OCI-LY3 (cell line): ENCODE measurements around the gene CR1L.

ENCODE experiments used
- H2AFZ ChIP-seq: fragments of 200-600, 300-600 bp; shearing (Covaris generic); 2 replicates; pipeline ENCODE4 v1.6.0; 2014; ENCODE audit warnings: antibody characterized with exemption, low read depth, low read length
- H3K27ac ChIP-seq: fragments of 200-600, 300-600 bp; sonication (generic); 2 replicates; pipeline ENCODE4 v1.5.1; 2014; ENCODE audit warnings: mild to moderate bottlenecking, low read length, moderate library complexity, mixed read lengths
- H3K27me3 ChIP-seq: fragments of 200-600, 300-600 bp; sonication (generic); 2 replicates; pipeline ENCODE4 v1.6.1; 2014; ENCODE audit warnings: low read depth, low read length, mixed read lengths
- H3K36me3 ChIP-seq: fragments of 200-600, 300-600 bp; sonication (generic); replicated peaks from 2 replicates; pipeline ENCODE3; 2014; ENCODE audit warnings: low read depth, low read length, mixed read lengths
- H3K4me1 ChIP-seq: fragments of 300-600, 200-600 bp; sonication (generic); 2 replicates; pipeline ENCODE4 v1.6.1; 2014; ENCODE audit warnings: low read length, mixed read lengths
- H3K4me2 ChIP-seq: fragments of 200-600, 300-600 bp; sonication (generic); 2 replicates; pipeline ENCODE4 v1.6.1; 2014; ENCODE audit warnings: low read length, mixed read lengths
- H3K4me3 ChIP-seq: fragments of 300-600, 200-600 bp; sonication (generic); 2 replicates; pipeline ENCODE4 v1.5.1; 2014; ENCODE audit warnings: antibody characterized with exemption, mild to moderate bottlenecking, low read length, moderate library complexity
- H3K79me2 ChIP-seq: fragments of 300-600, 200-600 bp; shearing (Covaris generic); 2 replicates; pipeline ENCODE4 v1.6.1; 2014; ENCODE audit warnings: mild to moderate bottlenecking, low read length, mixed read lengths
- H3K9ac ChIP-seq: fragments of 300-600, 200-600 bp; shearing (Covaris generic); 2 replicates; pipeline ENCODE4 v1.6.0; 2014; ENCODE audit warnings: mild to moderate bottlenecking, low read length, moderate library complexity
- H3K9me3 ChIP-seq: fragments of 200-600, 300-600 bp; shearing (Covaris generic); 2 replicates; pipeline ENCODE4 v1.6.1; 2014; ENCODE audit warnings: low read length, mixed read lengths; ENCODE audit not compliant: insufficient read depth
- H4K20me1 ChIP-seq: fragments of 200-600, 300-600 bp; sonication (generic); 2 replicates; pipeline ENCODE4 v1.6.1; 2016; ENCODE audit warnings: low read length, mixed read lengths; ENCODE audit not compliant: insufficient read depth
- EZH2phosphoT487 ChIP-seq: fragments of 200-600 bp; shearing (Covaris generic); IDR thresholded peaks from 2 replicates; pipeline ENCODE4 v1.6.1; 2018; ENCODE audit warnings: antibody characterized with exemption, mixed run types, low read depth
- TF ChIP-seq, protein P1 (sequence below): fragments of 200-600, 300-600 bp; sonication (generic); IDR thresholded peaks from 2 replicates; pipeline ENCODE4 v1.5.1; 2014; ENCODE audit warnings: antibody characterized with exemption, low read length, low read depth

The CR1L gene

DNA sequence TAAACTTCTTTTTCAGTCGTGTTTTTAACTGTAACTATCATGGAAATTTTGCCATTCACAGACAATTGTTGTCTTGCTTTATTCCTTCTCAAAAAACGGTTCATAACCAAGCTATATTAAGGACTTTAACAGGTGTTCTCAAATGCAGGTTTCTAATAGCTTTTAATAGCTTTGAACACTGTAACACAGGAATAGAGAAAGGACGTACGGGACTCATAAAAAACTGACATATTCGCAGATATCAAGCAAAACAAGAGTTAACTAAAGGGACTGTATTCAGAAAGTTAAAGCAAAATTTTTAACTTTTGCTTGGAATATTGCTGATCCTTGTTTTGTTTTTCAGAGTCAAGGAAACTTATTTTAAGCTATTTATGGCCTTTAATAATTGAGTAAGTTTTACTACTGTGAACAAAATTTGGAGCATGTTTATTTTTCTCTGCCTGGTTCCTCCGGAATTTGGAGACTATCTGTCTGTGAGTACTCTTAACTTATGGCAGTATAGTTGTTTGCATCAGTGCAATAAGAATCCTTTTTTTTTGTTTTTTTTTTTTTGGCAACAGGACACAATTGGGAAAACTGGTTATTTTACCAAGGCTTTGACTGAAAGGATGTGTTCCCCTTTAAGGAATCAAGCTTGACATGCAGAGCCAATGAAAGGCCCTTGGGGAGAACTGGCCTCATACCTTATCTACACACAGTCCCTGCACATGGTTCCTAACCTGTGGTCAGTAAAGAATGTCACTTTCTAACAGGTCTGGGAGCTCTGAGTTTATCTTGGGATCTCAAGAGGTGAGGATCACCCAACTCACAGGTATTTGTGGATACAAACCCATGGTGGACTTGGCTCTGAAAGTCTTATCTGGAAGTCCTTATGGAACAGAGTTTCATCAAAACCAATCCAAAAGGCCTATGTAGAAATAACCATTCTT lies 101.2 kb downstream of the CR1L start:
- no peak overlapping the region for H3K27ac ChIP-seq
- H3K27me3 ChIP-seq = no peaks in the 10 kb centered on the region
- H3K4me2 ChIP-seq = no peak overlapping the region
- H4K20me1 ChIP-seq = no peaks in the 10 kb centered on the region
- H2AFZ ChIP-seq = no peak overlapping the region
- H3K79me2 ChIP-seq = peaks cover 4% of the 10 kb centered on the region; the same call in 1 of the 2 replicates
- TF ChIP-seq EZH2phosphoT487 = no peak
- TF ChIP-seq, protein P1, sequence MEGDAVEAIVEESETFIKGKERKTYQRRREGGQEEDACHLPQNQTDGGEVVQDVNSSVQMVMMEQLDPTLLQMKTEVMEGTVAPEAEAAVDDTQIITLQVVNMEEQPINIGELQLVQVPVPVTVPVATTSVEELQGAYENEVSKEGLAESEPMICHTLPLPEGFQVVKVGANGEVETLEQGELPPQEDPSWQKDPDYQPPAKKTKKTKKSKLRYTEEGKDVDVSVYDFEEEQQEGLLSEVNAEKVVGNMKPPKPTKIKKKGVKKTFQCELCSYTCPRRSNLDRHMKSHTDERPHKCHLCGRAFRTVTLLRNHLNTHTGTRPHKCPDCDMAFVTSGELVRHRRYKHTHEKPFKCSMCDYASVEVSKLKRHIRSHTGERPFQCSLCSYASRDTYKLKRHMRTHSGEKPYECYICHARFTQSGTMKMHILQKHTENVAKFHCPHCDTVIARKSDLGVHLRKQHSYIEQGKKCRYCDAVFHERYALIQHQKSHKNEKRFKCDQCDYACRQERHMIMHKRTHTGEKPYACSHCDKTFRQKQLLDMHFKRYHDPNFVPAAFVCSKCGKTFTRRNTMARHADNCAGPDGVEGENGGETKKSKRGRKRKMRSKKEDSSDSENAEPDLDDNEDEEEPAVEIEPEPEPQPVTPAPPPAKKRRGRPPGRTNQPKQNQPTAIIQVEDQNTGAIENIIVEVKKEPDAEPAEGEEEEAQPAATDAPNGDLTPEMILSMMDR = no peak
- H3K9ac ChIP-seq = no peak overlapping the region
- H3K36me3 ChIP-seq = no peaks in the 10 kb centered on the region
- no peak overlapping the region for H3K4me3 ChIP-seq
- peaks cover 14% of the 10 kb centered on the region for H3K4me1 ChIP-seq
- no peaks in the 10 kb centered on the region for H3K9me3 ChIP-seq

DNA sequence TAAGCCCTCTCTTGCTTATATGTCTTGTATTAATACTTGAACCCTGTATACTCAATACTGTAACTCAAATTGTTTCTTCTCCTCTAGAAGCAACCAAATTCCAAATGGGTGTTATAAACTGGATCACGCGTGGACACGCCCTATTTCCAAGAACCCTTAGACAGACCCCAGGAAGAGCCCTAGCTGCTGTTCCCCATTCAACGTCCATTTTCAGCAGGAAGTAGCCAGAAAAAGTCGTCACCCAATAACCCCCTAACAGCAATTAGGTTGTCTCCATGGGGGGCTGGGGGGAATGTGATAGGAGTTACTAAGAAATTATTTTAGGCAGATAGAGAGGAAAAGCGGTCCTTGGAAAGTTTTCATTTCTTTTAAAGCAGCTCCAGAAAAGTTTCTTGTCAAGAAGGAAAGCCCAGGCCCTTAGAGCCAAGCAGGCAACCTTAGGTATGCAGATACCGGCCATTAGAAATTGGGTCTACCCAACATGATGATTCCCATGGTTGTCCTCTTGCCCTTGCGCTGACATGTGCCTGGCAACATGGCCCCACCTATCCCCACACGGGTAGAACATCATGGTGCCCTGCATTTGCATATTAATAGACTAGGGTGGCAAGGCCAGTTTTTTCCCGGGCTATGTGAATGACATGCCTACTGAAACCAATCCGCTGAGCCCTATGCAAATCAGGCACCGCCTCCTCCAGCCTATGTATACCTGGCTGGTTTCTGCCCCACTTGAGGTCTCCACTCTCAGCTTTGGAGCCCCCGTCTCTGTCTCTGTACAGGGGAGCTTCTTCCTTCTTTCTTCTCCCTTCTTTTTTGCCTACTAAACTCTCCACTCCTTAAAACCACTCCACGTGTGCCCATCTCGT lies 102.9 kb downstream of the CR1L start:
- H3K9me3 ChIP-seq = no peaks in the 10 kb centered on the region
- no peak overlapping the region for H3K27ac ChIP-seq
- no peak overlapping the region for H3K4me2 ChIP-seq
- no peak overlapping the region for H3K9ac ChIP-seq
- H3K27me3 ChIP-seq = no peaks in the 10 kb centered on the region
- H2AFZ ChIP-seq = no peak overlapping the region
- H3K4me1 ChIP-seq = peaks cover 15% of the 10 kb centered on the region
- H3K79me2 ChIP-seq = peaks cover 17% of the 10 kb centered on the region
- no peak overlapping the region for H3K4me3 ChIP-seq
- H3K36me3 ChIP-seq = no peaks in the 10 kb centered on the region
- H4K20me1 ChIP-seq = 0 out of 2 replicates have a peak, but pooled peaks cover 2% of the 10 kb centered on the region
- TF ChIP-seq, protein P1 = no peak
- no peak for TF ChIP-seq EZH2phosphoT487

DNA sequence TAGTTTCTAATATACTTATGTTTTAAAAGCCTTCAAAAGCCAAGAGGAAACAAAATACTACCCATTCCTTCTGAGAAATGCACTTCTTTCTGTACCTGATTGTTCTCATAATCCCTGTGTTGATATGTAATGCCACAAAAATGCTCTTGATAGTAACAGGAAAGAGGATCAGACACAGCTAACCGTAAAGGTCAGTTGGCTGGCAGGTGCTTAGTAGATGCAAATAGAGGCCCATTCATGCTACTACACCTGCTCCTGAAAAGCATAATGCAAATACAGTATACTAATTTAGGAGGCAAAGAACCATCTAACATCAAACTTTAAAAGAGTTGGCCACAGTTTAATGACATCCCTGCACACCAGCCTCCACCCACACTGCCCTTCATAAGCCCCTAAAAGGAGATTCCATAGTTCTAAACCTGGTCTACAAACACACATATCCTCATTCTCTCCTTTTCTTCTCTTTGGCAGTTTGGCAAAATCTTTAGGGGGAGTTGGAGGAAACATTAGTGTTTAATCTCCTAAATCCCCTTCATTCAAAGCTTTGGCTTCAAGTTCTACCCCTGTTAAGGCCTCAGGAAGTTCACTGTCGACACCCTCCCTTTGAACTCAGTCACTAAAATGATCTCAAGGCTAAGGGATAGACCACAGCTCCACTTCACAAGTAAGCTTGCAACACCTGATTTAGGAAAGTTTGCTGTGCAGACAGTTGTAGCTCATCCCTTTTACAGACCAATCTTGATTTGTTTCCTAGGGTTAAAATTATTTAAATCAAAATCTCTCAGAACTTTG lies 104.0 kb downstream of the CR1L start:
- H3K9me3 ChIP-seq = no peaks in the 10 kb centered on the region
- no peak overlapping the region for H3K4me2 ChIP-seq
- H3K4me1 ChIP-seq = peaks cover 25% of the 10 kb centered on the region
- TF ChIP-seq, protein P1 = no peak
- no peak for TF ChIP-seq EZH2phosphoT487
- H3K79me2 ChIP-seq = peaks cover 28% of the 10 kb centered on the region
- no peak overlapping the region for H3K27ac ChIP-seq
- no peak overlapping the region for H3K9ac ChIP-seq
- no peaks in the 10 kb centered on the region for H3K36me3 ChIP-seq
- no peaks in the 10 kb centered on the region for H3K27me3 ChIP-seq
- H4K20me1 ChIP-seq = peaks cover 13% of the 10 kb centered on the region
- H2AFZ ChIP-seq = no peak overlapping the region
- no peak overlapping the region for H3K4me3 ChIP-seq
